HEK293 (cell line): ENCODE results near the gene HMCN1.

Experiments
- CTCF ChIP-seq: fragments of 450-650 bp; formaldehyde crosslinking; IDR thresholded peaks from 2 replicates; pipeline ENCODE4 v1.5.1; 2016; ENCODE audit warnings: missing biosample characterization, missing genetic modification characterization
- MEIS1 ChIP-seq: sonication (generic); formaldehyde crosslinking; IDR thresholded peaks from 2 replicates; pipeline ENCODE4 v1.8.1; 2022; ENCODE audit warnings: missing genetic modification reagents, mild to moderate bottlenecking, borderline replicate concordance
- ZBTB20 ChIP-seq: fragments of 450-650 bp; formaldehyde crosslinking; IDR thresholded peaks from 2 replicates; pipeline ENCODE4 v1.5.1; 2016; ENCODE audit warnings: missing biosample characterization, missing genetic modification characterization
- ZFHX2 ChIP-seq: fragments of 450-650 bp; formaldehyde crosslinking; conservative IDR thresholded peaks from 2 replicates; pipeline ENCODE4 v1.5.1; 2016; ENCODE audit warnings: missing biosample characterization, missing genetic modification characterization
- ZNF132 ChIP-seq: fragments of 450-650 bp; formaldehyde crosslinking; IDR thresholded peaks from 2 replicates; pipeline ENCODE4 v1.5.1; 2017; ENCODE audit warnings: missing biosample characterization, missing genetic modification characterization, borderline replicate concordance
- ZNF148 ChIP-seq: fragments of 450-650 bp; formaldehyde crosslinking; IDR thresholded peaks from 2 replicates; pipeline ENCODE4 v1.5.0; 2017; ENCODE audit warnings: missing biosample characterization, missing genetic modification characterization, borderline replicate concordance
- ZNF423 ChIP-seq: fragments of 450-650 bp; formaldehyde crosslinking; IDR thresholded peaks from 2 replicates; pipeline ENCODE4 v1.5.1; 2016; ENCODE audit warnings: missing biosample characterization, missing genetic modification characterization
- ZNF610 ChIP-seq: fragments of 450-650 bp; formaldehyde crosslinking; IDR thresholded peaks from 2 replicates; pipeline ENCODE4 v1.5.1; 2016; ENCODE audit warnings: missing biosample characterization, missing genetic modification characterization, borderline replicate concordance
- ZNF785 ChIP-seq: fragments of 450-650 bp; formaldehyde crosslinking; IDR thresholded peaks from 2 replicates; pipeline ENCODE4 v1.5.1; 2016; ENCODE audit warnings: missing biosample characterization, missing genetic modification characterization

- TF ChIP-seq ZNF785 = no peak
- TF ChIP-seq ZNF610 (tag by site-specific recombination) = no peak
- no peak for TF ChIP-seq ZNF423
- TF ChIP-seq CTCF (tag by site-specific recombination) = no peak
- TF ChIP-seq ZNF132 = no peak
- no peak for TF ChIP-seq ZBTB20 (tag by site-specific recombination)
- TF ChIP-seq ZFHX2 (tag by site-specific recombination) = no peak
- TF ChIP-seq MEIS1 (CRISPR knock-in tag) = no peak
- TF ChIP-seq ZNF148 = no peak
These were observed 345.0 kb downstream of the HMCN1 start for GRCh38 chr1:186079084-186079684.
